GM23338 (cell line): ENCODE measurements around the gene CAPG. TPM values are rescaled to one million over a fixed set of nuclear protein-coding genes. Genes with fewer than 3 reads are reported as not detected.

ENCODE experiments used
- ATAC-seq: fragments of 200-7000 bp; cut with Tn5 transposase; 3 replicates; pipeline ENCODE4 v1.9.1; 2020
- DNase-seq: peaks from one replicate; pipeline ENCODE4 v3.0.0-alpha.2; 2015; ENCODE audit warnings: low spot score
- H2AFZ ChIP-seq: fragments of 200-600 bp; sonication (generic); 2 replicates; pipeline ENCODE4 v1.8.0; 2016; ENCODE audit warnings: antibody characterized with exemption, mild to moderate bottlenecking, moderate library complexity
- H3F3A ChIP-seq: fragments of 200-600 bp; sonication (generic); replicated peaks from 2 replicates; pipeline ENCODE4 v1.8.0; 2017; ENCODE audit warnings: antibody characterized with exemption, mixed run types, low read depth
- H3K27ac ChIP-seq: fragments of 200-600 bp; sonication (generic); 2 replicates; pipeline ENCODE4 v1.6.1; 2016; ENCODE audit warnings: low read depth
- H3K27me3 ChIP-seq: fragments of 200-600 bp; sonication (generic); 2 replicates; pipeline ENCODE4 v1.8.0; 2016; ENCODE audit warnings: mild to moderate bottlenecking, mixed run types, moderate library complexity; ENCODE audit not compliant: insufficient read depth
- H3K36me3 ChIP-seq: fragments of 200-600 bp; sonication (generic); 2 replicates; pipeline ENCODE4 v1.8.0; 2016; ENCODE audit warnings: mild to moderate bottlenecking; ENCODE audit not compliant: insufficient read depth
- H3K4me1 ChIP-seq: fragments of 200-600 bp; sonication (generic); 2 replicates; pipeline ENCODE4 v1.8.0; 2016; ENCODE audit warnings: mild to moderate bottlenecking, moderate library complexity; ENCODE audit not compliant: insufficient read depth
- H3K4me2 ChIP-seq: fragments of 200-600 bp; sonication (generic); 2 replicates; pipeline ENCODE4 v1.7.1; 2017; ENCODE audit warnings: mixed run types
- H3K4me3 ChIP-seq: fragments of 200-600 bp; sonication (generic); 2 replicates; pipeline ENCODE4 v1.6.1; 2016; ENCODE audit warnings: mixed run types
- H3K79me2 ChIP-seq: fragments of 200-600 bp; sonication (generic); replicated peaks from 2 replicates; pipeline ENCODE4 v1.8.0; 2017; ENCODE audit warnings: mild to moderate bottlenecking; ENCODE audit not compliant: insufficient read depth
- H3K9me2 ChIP-seq: fragments of 200-600 bp; sonication (generic); 2 replicates; pipeline ENCODE4 v1.8.0; 2017; ENCODE audit not compliant: insufficient read depth
- H4K20me1 ChIP-seq: fragments of 200-600 bp; sonication (generic); replicated peaks from 2 replicates; pipeline ENCODE4 v1.8.0; 2017; ENCODE audit warnings: mild to moderate bottlenecking; ENCODE audit not compliant: insufficient read depth
- H3K27ac Mint-ChIP-seq: 2 replicates; pipeline ENCODE4 v1.8.0; 2020; ENCODE audit warnings: inconsistent platforms, mild to moderate bottlenecking, moderate library complexity, mixed read lengths
- H3K27me3 Mint-ChIP-seq: 3 replicates; pipeline ENCODE4 v1.8.0; 2022; ENCODE audit warnings: low read depth, mild to moderate bottlenecking, moderate library complexity, mixed read lengths, inconsistent platforms; ENCODE audit not compliant: insufficient read depth, poor library complexity
- H3K36me3 Mint-ChIP-seq: 3 replicates; pipeline ENCODE4 v1.8.0; 2021; ENCODE audit warnings: low read depth, mild to moderate bottlenecking, inconsistent platforms, moderate library complexity, mixed read lengths
- H3K4me1 Mint-ChIP-seq: 3 replicates; pipeline ENCODE4 v1.8.0; 2020; ENCODE audit warnings: mild to moderate bottlenecking, inconsistent platforms, mixed read lengths
- H3K4me3 Mint-ChIP-seq: 3 replicates; pipeline ENCODE4 v1.8.0; 2021; ENCODE audit warnings: moderate library complexity, mild to moderate bottlenecking, inconsistent platforms, mixed read lengths
- H3K9me3 Mint-ChIP-seq: 3 replicates; pipeline ENCODE4 v1.8.0; 2020; ENCODE audit warnings: moderate library complexity, mild to moderate bottlenecking, inconsistent platforms, mixed read lengths
- CREB1 ChIP-seq: fragments of 250-450 bp; sonication (Bioruptor Pico); IDR thresholded peaks from 2 replicates; pipeline ENCODE4 v1.5.0; 2020; ENCODE audit warnings: low read depth, mild to moderate bottlenecking, moderate library complexity
- CTCF ChIP-seq, 2 experiments: fragments of 200-600 bp in 1 of 2; sonication (generic) in 1 of 2; conservative IDR thresholded peaks; 2 replicates each; pipeline versions ENCODE4 v1.5.1 to v1.6.1; 2016 to 2017; ENCODE audit warnings: antibody characterized with exemption in 2 of 2, low read depth in 2 of 2, mild to moderate bottlenecking in 2 of 2, moderate library complexity in 1 of 2
- EZH2 ChIP-seq: fragments of 200-600 bp; sonication (generic); IDR thresholded peaks from one replicate; pipeline ENCODE4 v1.8.0; 2017; ENCODE audit warnings: antibody characterized with exemption, mild to moderate bottlenecking, low read depth; ENCODE audit not compliant: unreplicated experiment
- EZH2phosphoT487 ChIP-seq: fragments of 200-600 bp; sonication (generic); IDR thresholded peaks from one replicate; pipeline ENCODE4 v1.8.1; 2018; ENCODE audit warnings: antibody characterized with exemption; ENCODE audit not compliant: unreplicated experiment
- JUNB ChIP-seq: IDR thresholded peaks from one replicate; pipeline ENCODE4 v1.6.1; 2016; ENCODE audit warnings: antibody characterized with exemption; ENCODE audit not compliant: unreplicated experiment
- NANOG ChIP-seq: IDR thresholded peaks from 2 replicates; pipeline ENCODE4 v1.6.1; 2016; ENCODE audit warnings: antibody characterized with exemption, borderline replicate concordance
- POLR2AphosphoS5 ChIP-seq: IDR thresholded peaks from 2 replicates; pipeline ENCODE4 v1.6.1; 2016; ENCODE audit warnings: antibody characterized with exemption, low read depth
- STAT1 ChIP-seq: IDR thresholded peaks from one replicate; pipeline ENCODE4 v1.6.1; 2016; ENCODE audit warnings: antibody characterized with exemption; ENCODE audit not compliant: unreplicated experiment
- ZNF114 ChIP-seq: fragments of 250-450 bp; sonication (Bioruptor Pico); IDR thresholded peaks from 2 replicates; pipeline ENCODE4 v1.5.0; 2020; ENCODE audit warnings: mild to moderate bottlenecking, moderate library complexity
- ZNF331 ChIP-seq: fragments of 250-450 bp; sonication (Bioruptor Pico); IDR thresholded peaks from 2 replicates; pipeline ENCODE4 v1.5.0; 2020; ENCODE audit warnings: low read depth, mild to moderate bottlenecking, moderate library complexity
- polyA plus RNA-seq: library from polyadenylated mRNA; unstranded; fragments of >200 nt; fragmentation: Nextera tagmentation; extraction: Ambion mirVana; gene quantifications from 2 replicates; pipeline ENCODE4 v1.2.1, GENCODE V29; 2016
- total RNA-seq: library from RNA; depleted of rRNA; stranded (reverse); fragments of >200 nt; shearing (Covaris generic); gene quantifications from 2 replicates; pipeline ENCODE4 v1.2.3, GENCODE V29; 2014
- TF ChIP-seq, protein P1 (sequence below): fragments of 250-450 bp; sonication (Bioruptor Pico); IDR thresholded peaks from 2 replicates; pipeline ENCODE4 v1.5.0; 2020; ENCODE audit warnings: mild to moderate bottlenecking, moderate library complexity
- TF ChIP-seq, protein P2 (sequence below): IDR thresholded peaks from 2 replicates; pipeline ENCODE4 v1.6.1; 2016; ENCODE audit warnings: antibody characterized with exemption
- TF ChIP-seq, protein P3 (sequence below): IDR thresholded peaks from one replicate; pipeline ENCODE4 v1.6.1; 2018; ENCODE audit warnings: antibody characterized with exemption; ENCODE audit not compliant: unreplicated experiment

CAPG gene
- total and polyA plus RNA-seq, 2 experiments from 2014 or later = 88.7 to 104 TPM

- H3K27ac ChIP-seq = no peak overlapping the region
These were observed 54.6 kb downstream of the CAPG start for GRCh38 chr2:85355521-85355920.

More at GRCh38 chr2:85355521-85355920, 54.6 kb downstream of the CAPG start:
- Histone ChIP-seq H3F3A (no peaks in the 10 kb centered on the region), H3K79me2 (no peaks in the 10 kb centered on the region), H3K4me1 (peaks cover 15% of the 10 kb centered on the region), H3K4me3 (peak overlapping the region; percentile 78), H2AFZ (no peak overlapping the region), H4K20me1 (no peaks in the 10 kb centered on the region; the same call in none of the 2 replicates), H3K4me2 (peak overlapping the region; percentile 90), H3K9me2 (no peaks in the 10 kb centered on the region), H3K36me3 (no peaks in the 10 kb centered on the region), H3K27me3 (no peaks in the 10 kb centered on the region)
- TF ChIP-seq STAT1 (no peak), JUNB (no peak), EZH2 (no peak), ZNF331 (CRISPR knock-in tag) (no peak), CREB1 (CRISPR knock-in tag) (no peak), CTCF (conservative IDR thresholded peaks at IDR 0.05; ENCODE audit: low read depth in 2 of 2) (no peak), POLR2AphosphoS5 (no peak), EZH2phosphoT487 (no peak), ZNF114 (no peak), NANOG (no peak)
- TF ChIP-seq, protein P1, sequence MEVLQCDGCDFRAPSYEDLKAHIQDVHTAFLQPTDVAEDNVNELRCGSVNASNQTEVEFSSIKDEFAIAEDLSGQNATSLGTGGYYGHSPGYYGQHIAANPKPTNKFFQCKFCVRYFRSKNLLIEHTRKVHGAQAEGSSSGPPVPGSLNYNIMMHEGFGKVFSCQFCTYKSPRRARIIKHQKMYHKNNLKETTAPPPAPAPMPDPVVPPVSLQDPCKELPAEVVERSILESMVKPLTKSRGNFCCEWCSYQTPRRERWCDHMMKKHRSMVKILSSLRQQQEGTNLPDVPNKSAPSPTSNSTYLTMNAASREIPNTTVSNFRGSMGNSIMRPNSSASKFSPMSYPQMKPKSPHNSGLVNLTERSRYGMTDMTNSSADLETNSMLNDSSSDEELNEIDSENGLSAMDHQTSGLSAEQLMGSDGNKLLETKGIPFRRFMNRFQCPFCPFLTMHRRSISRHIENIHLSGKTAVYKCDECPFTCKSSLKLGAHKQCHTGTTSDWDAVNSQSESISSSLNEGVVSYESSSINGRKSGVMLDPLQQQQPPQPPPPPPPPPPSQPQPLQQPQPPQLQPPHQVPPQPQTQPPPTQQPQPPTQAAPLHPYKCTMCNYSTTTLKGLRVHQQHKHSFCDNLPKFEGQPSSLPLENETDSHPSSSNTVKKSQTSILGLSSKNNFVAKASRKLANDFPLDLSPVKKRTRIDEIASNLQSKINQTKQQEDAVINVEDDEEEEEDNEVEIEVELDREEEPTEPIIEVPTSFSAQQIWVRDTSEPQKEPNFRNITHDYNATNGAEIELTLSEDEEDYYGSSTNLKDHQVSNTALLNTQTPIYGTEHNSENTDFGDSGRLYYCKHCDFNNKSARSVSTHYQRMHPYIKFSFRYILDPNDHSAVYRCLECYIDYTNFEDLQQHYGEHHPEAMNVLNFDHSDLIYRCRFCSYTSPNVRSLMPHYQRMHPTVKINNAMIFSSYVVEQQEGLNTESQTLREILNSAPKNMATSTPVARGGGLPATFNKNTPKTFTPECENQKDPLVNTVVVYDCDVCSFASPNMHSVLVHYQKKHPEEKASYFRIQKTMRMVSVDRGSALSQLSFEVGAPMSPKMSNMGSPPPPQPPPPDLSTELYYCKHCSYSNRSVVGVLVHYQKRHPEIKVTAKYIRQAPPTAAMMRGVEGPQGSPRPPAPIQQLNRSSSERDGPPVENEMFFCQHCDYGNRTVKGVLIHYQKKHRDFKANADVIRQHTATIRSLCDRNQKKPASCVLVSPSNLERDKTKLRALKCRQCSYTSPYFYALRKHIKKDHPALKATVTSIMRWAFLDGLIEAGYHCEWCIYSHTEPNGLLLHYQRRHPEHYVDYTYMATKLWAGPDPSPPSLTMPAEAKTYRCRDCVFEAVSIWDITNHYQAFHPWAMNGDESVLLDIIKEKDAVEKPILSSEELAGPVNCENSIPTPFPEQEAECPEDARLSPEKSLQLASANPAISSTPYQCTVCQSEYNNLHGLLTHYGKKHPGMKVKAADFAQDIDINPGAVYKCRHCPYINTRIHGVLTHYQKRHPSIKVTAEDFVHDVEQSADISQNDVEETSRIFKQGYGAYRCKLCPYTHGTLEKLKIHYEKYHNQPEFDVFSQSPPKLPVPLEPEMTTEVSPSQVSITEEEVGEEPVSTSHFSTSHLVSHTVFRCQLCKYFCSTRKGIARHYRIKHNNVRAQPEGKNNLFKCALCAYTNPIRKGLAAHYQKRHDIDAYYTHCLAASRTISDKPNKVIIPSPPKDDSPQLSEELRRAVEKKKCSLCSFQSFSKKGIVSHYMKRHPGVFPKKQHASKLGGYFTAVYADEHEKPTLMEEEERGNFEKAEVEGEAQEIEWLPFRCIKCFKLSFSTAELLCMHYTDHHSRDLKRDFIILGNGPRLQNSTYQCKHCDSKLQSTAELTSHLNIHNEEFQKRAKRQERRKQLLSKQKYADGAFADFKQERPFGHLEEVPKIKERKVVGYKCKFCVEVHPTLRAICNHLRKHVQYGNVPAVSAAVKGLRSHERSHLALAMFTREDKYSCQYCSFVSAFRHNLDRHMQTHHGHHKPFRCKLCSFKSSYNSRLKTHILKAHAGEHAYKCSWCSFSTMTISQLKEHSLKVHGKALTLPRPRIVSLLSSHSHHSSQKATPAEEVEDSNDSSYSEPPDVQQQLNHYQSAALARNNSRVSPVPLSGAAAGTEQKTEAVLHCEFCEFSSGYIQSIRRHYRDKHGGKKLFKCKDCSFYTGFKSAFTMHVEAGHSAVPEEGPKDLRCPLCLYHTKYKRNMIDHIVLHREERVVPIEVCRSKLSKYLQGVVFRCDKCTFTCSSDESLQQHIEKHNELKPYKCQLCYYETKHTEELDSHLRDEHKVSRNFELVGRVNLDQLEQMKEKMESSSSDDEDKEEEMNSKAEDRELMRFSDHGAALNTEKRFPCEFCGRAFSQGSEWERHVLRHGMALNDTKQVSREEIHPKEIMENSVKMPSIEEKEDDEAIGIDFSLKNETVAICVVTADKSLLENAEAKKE (CRISPR knock-in tag) = no peak
- TF ChIP-seq, protein P2, sequence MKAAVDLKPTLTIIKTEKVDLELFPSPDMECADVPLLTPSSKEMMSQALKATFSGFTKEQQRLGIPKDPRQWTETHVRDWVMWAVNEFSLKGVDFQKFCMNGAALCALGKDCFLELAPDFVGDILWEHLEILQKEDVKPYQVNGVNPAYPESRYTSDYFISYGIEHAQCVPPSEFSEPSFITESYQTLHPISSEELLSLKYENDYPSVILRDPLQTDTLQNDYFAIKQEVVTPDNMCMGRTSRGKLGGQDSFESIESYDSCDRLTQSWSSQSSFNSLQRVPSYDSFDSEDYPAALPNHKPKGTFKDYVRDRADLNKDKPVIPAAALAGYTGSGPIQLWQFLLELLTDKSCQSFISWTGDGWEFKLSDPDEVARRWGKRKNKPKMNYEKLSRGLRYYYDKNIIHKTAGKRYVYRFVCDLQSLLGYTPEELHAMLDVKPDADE = no peak
- TF ChIP-seq, protein P3, sequence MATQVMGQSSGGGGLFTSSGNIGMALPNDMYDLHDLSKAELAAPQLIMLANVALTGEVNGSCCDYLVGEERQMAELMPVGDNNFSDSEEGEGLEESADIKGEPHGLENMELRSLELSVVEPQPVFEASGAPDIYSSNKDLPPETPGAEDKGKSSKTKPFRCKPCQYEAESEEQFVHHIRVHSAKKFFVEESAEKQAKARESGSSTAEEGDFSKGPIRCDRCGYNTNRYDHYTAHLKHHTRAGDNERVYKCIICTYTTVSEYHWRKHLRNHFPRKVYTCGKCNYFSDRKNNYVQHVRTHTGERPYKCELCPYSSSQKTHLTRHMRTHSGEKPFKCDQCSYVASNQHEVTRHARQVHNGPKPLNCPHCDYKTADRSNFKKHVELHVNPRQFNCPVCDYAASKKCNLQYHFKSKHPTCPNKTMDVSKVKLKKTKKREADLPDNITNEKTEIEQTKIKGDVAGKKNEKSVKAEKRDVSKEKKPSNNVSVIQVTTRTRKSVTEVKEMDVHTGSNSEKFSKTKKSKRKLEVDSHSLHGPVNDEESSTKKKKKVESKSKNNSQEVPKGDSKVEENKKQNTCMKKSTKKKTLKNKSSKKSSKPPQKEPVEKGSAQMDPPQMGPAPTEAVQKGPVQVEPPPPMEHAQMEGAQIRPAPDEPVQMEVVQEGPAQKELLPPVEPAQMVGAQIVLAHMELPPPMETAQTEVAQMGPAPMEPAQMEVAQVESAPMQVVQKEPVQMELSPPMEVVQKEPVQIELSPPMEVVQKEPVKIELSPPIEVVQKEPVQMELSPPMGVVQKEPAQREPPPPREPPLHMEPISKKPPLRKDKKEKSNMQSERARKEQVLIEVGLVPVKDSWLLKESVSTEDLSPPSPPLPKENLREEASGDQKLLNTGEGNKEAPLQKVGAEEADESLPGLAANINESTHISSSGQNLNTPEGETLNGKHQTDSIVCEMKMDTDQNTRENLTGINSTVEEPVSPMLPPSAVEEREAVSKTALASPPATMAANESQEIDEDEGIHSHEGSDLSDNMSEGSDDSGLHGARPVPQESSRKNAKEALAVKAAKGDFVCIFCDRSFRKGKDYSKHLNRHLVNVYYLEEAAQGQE = no peak
- Mint-ChIP-seq H3K4me1 (peaks cover 15% of the 10 kb centered on the region), H3K9me3 (no peaks in the 10 kb centered on the region), H3K27ac (no peak overlapping the region), H3K27me3 (peaks cover 6% of the 10 kb centered on the region), H3K4me3 (peak overlapping the region; percentile 97), H3K36me3 (peaks cover 4% of the 10 kb centered on the region; the same call in 1 of the 3 replicates)
- no peak for DNase-seq
- ATAC-seq = no peak
